Endodermal cell (in vitro differentiated cells): ENCODE data around the gene INPP5K. TPM values are rescaled to one million over a fixed set of nuclear protein-coding genes. Genes with fewer than 3 reads are reported as not detected.
A peak's percentile ranks its signal among the peaks of the same experiment; 100 is the strongest.

Source experiments
- DNase-seq: peaks from one replicate; pipeline ENCODE4 v3.0.0-alpha.2; 2017
- H3K27ac ChIP-seq: 2 replicates; pipeline ENCODE4 v1.5.1; 2013; ENCODE audit warnings: mild to moderate bottlenecking, low read depth, low read length, moderate library complexity
- H3K27me3 ChIP-seq: 2 replicates; pipeline ENCODE4 v1.6.1; 2013; ENCODE audit warnings: mild to moderate bottlenecking, low read length, moderate library complexity; ENCODE audit not compliant: insufficient read depth, control insufficient read depth, poor library complexity, severe bottlenecking
- H3K36me3 ChIP-seq: 2 replicates; pipeline ENCODE4 v1.7.0; 2013; ENCODE audit warnings: mild to moderate bottlenecking, low read length, moderate library complexity; ENCODE audit not compliant: control insufficient read depth, insufficient read depth
- H3K4me1 ChIP-seq: one replicate; pipeline ENCODE4 v1.7.0; 2013; ENCODE audit warnings: low read length; ENCODE audit not compliant: control insufficient read depth, insufficient read depth
- H3K4me3 ChIP-seq: 2 replicates; pipeline ENCODE4 v1.5.1; 2013; ENCODE audit warnings: mild to moderate bottlenecking, low read length, moderate library complexity
- H3K9ac ChIP-seq: 2 replicates; pipeline ENCODE4 v1.6.1; 2013; ENCODE audit warnings: mild to moderate bottlenecking, low read length, moderate library complexity; ENCODE audit not compliant: poor library complexity, severe bottlenecking; ENCODE audit errors: extremely low read depth
- H3K9me3 ChIP-seq: 2 replicates; pipeline ENCODE4 v1.6.1; 2013; ENCODE audit warnings: mild to moderate bottlenecking, low read length, moderate library complexity; ENCODE audit not compliant: control insufficient read depth
- H3K27ac Mint-ChIP-seq: 2 replicates; pipeline ENCODE4 v1.8.0; 2020; ENCODE audit warnings: mixed read lengths
- H3K27me3 Mint-ChIP-seq: 2 replicates; pipeline ENCODE4 v1.8.0; 2021; ENCODE audit warnings: mild to moderate bottlenecking, mixed read lengths; ENCODE audit not compliant: insufficient read depth
- H3K36me3 Mint-ChIP-seq: 2 replicates; pipeline ENCODE4 v1.8.0; 2020; ENCODE audit warnings: low read depth, mixed read lengths
- H3K4me1 Mint-ChIP-seq: 2 replicates; pipeline ENCODE4 v1.8.0; 2020; ENCODE audit warnings: mixed read lengths
- H3K4me3 Mint-ChIP-seq: 2 replicates; pipeline ENCODE4 v1.8.0; 2020; ENCODE audit warnings: mild to moderate bottlenecking, moderate library complexity, mixed read lengths
- H3K9me3 Mint-ChIP-seq: 2 replicates; pipeline ENCODE4 v1.8.0; 2020; ENCODE audit warnings: mild to moderate bottlenecking, mixed read lengths
- CTCF ChIP-seq: fragments of 200-600 bp; sonication (generic); conservative IDR thresholded peaks from 2 replicates; pipeline ENCODE4 v1.5.0; 2021; ENCODE audit warnings: antibody characterized with exemption, mild to moderate bottlenecking
- WGBS, 2 experiments: methylation state at CpG; one replicate each; pipeline versions ENCODE4 v1.1.5 to v1.1.7; 2013; ENCODE audit warnings: missing lambda C conversion rate in 2 of 2, mixed read lengths in 1 of 2; ENCODE audit not compliant: insufficient coverage in 1 of 2, insufficient read length in 1 of 2; 5-methylcytosine and 5-hydroxymethylcytosine counted together
- total RNA-seq, 2 donors: library from RNA; stranded (reverse); fragmentation: NEBNext Ultra II Directional in 1 of 2; extraction: Animal tissue kit (Norgen Biotek cat#: 25700) in 1 of 2; gene quantifications; 2 replicates in 1 of 2; 3 replicates in 1 of 2; pipeline ENCODE4 v1.2.1, GENCODE V29; 2021

Gene INPP5K
- total RNA-seq, 2 donors from 2014 or later, result 22.2 to 30.0 TPM

- H3K9me3 Mint-ChIP-seq, result no peaks in the 10 kb centered on the region
- Histone ChIP-seq H3K27me3 (no peaks in the 10 kb centered on the region), H3K36me3 (peaks cover 28% of the 10 kb centered on the region), H3K4me3 (no peak overlapping the region), H3K4me1 (no peaks in the 10 kb centered on the region), H3K27ac (no peak overlapping the region), H3K9ac (no peak overlapping the region), H3K9me3 (no peaks in the 10 kb centered on the region)
- no peaks in the 10 kb centered on the region for H3K4me1 Mint-ChIP-seq
- DNase-seq, result peak; percentile 86
- no peaks in the 10 kb centered on the region for H3K27me3 Mint-ChIP-seq
- no peak overlapping the region for H3K27ac Mint-ChIP-seq
- no peak for TF ChIP-seq CTCF
- H3K36me3 Mint-ChIP-seq, result peaks cover 55% of the 10 kb centered on the region
- 65 to 81% methylated on average over 27 to 28 of the region's 28 CpGs for WGBS, 2 experiments
- H3K4me3 Mint-ChIP-seq, result no peak overlapping the region
These were observed 47.1 kb downstream of the INPP5K start for GRCh38 chr17:1469231-1469852.

- no peak for TF ChIP-seq CTCF
- no peak overlapping the region for H3K27ac Mint-ChIP-seq
- no peak overlapping the region for H3K4me3 Mint-ChIP-seq
- H3K27me3 ChIP-seq, result no peaks in the 10 kb centered on the region
- H3K9me3 ChIP-seq, result no peaks in the 10 kb centered on the region
- H3K4me3 ChIP-seq, result no peak overlapping the region
- DNase-seq, result no peak
- WGBS, 2 experiments, result 84 to 92% methylated on average over 20 to 21 of the region's 21 CpGs
- H3K9ac ChIP-seq, result no peak overlapping the region
- no peaks in the 10 kb centered on the region for H3K9me3 Mint-ChIP-seq
- peaks cover 28% of the 10 kb centered on the region for H3K36me3 ChIP-seq
- H3K4me1 Mint-ChIP-seq, result peaks cover 3% of the 10 kb centered on the region
- H3K27ac ChIP-seq, result no peak overlapping the region
- H3K36me3 Mint-ChIP-seq, result peaks cover 51% of the 10 kb centered on the region
- H3K27me3 Mint-ChIP-seq, result no peaks in the 10 kb centered on the region
- H3K4me1 ChIP-seq, result no peaks in the 10 kb centered on the region
These were observed 48.4 kb downstream of the INPP5K start for GRCh38 chr17:1467898-1468492.

- no peak for TF ChIP-seq CTCF
- no peak for DNase-seq
- peaks cover 54% of the 10 kb centered on the region for H3K36me3 Mint-ChIP-seq
- peaks cover 3% of the 10 kb centered on the region for H3K4me1 Mint-ChIP-seq
- no peak overlapping the region for H3K27ac Mint-ChIP-seq
- 94 to 95% methylated on average over 5 to 15 of the region's 16 CpGs for WGBS, 2 experiments
- H3K36me3 ChIP-seq, result peaks cover 28% of the 10 kb centered on the region
- H3K27ac ChIP-seq, result no peak overlapping the region
- no peaks in the 10 kb centered on the region for H3K4me1 ChIP-seq
- H3K9ac ChIP-seq, result no peak overlapping the region
- H3K27me3 Mint-ChIP-seq, result no peaks in the 10 kb centered on the region
- no peak overlapping the region for H3K4me3 ChIP-seq
- H3K4me3 Mint-ChIP-seq, result no peak overlapping the region
- no peaks in the 10 kb centered on the region for H3K9me3 Mint-ChIP-seq
- H3K27me3 ChIP-seq, result no peaks in the 10 kb centered on the region
- H3K9me3 ChIP-seq, result no peaks in the 10 kb centered on the region
These were observed 49.2 kb downstream of the INPP5K start for GRCh38 chr17:1467258-1467657.
